Testis (tissue), 2 donors: ENCODE measurements around the gene IFT27.

ENCODE experiments used
- CTCF ChIP-seq, 3 experiments: fragments of 450-650 bp in 2 of 3; fragments of 200-600 bp in 1 of 3; sonication (generic) in 1 of 3; IDR thresholded peaks; one replicate each; pipeline ENCODE4 v1.5.1; 2016 to 2019; ENCODE audit warnings: antibody characterized with exemption in 3 of 3, mild to moderate bottlenecking in 2 of 3, moderate library complexity in 1 of 3
- POLR2A ChIP-seq: fragments of 450-650 bp; IDR thresholded peaks from one replicate; pipeline ENCODE4 v1.6.1; 2017; ENCODE audit warnings: antibody characterized with exemption, mild to moderate bottlenecking, moderate library complexity

GRCh38 chr22:36713436-36713835 lies 62.5 kb downstream of the IFT27 start:
- TF ChIP-seq CTCF (IDR thresholded peaks at IDR 0.05): no peak
- TF ChIP-seq POLR2A: no peak
